HG03520 (cell line): ENCODE measurements around the gene ABCC1.

ENCODE experiments used
- ATAC-seq: cut with Tn5 transposase; IDR thresholded peaks from one replicate; pipeline ENCODE4 v1.9.1; 2021; ENCODE audit warnings: mild to moderate bottlenecking, moderate library complexity; ENCODE audit not compliant: unreplicated experiment

ABCC1 gene

DNA sequence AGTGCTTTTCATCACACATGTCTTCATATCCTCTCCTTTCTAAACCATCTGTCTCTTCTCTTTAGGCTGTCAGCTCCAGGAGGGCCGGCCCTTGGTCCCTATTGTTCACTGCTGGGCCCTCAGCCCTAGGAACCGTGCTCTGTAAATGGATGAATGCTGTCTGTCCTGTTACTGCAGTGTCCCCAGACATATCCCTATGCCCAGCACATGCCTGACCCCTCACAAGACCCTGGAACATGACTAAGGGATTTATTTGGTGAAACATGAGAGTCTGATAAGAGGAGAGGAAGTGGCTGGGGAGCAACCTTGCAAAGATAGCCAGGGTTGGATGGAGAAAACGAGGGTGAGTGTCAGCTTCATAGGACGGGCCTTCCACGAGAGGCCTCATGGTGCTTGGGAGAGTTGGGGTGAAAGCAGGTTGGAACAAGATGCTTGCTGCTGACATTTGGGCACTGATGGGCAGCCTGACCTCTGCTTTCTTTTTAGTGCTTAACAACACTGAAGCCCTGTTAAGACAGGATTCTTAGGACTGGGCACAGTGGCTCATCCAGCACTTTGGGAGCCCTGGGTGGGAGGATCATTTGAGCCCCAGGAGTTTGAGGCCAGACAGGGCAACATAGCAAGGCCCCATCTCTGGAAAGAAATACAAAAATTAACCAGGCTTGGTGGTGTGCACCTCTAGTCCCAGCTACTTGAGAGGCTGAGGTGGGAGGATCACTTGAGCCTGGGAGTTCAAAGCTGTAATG is 39.0 kb downstream of the ABCC1 start:
- no peak for ATAC-seq

DNA sequence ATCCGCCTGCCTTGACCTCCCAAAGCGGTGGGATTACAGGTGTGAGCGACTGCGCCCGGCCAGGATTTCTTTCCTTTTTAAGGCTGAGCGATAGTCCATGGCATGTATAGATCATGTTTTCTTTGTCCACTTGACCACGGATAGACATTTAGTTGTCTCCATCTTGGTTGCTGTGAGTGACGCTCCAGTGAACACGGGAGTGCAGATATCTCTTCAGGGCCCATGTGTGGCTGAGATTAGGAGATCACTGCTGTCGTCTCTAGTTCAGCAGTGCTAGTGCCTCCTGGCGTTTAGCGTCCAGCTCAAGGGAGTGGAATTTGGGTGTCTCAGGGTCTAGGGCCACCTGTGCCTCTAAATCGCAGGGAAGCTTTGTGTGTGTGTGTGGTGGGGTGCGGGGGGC is 41.5 kb downstream of the ABCC1 start:
- no peak for ATAC-seq

DNA sequence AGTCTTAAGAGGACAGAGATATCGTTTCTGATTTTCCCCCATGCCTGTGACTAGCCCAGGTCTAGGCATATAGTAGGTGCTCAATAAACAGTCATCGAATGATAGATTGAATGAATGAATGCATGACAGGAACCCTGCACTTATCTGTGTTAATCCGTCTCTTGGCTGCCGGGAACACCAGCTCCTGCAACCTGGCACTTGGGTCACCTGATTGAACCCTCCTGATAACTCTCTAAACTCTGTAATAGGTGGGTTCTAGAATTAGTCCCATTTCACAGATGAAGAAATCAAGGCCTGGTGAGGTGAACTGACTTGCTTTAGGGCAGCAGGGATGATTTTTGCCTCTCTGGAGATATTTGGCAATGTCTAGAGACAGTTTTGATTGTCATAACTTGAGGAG is 43.7 kb downstream of the ABCC1 start:
- no peak for ATAC-seq

DNA sequence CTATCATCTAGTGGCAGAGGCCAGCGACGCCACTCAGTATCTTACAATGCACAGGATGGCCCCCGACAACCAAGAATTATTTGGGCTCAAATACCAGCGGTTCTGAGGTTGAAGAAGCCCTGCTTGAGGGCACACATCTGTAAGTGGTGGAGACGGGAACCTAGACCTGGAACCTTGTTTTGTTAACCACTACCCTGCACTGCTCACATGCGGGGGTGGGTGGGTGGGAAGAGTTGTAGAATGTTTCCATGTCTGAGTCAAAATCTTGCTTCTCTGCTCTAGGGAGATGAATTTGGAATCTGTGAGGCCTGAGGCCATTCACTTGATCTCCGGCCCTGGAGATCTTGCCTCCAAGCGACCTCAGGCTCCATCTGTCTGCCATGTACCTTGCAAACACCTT is 44.1 kb downstream of the ABCC1 start:
- ATAC-seq: no peak

DNA sequence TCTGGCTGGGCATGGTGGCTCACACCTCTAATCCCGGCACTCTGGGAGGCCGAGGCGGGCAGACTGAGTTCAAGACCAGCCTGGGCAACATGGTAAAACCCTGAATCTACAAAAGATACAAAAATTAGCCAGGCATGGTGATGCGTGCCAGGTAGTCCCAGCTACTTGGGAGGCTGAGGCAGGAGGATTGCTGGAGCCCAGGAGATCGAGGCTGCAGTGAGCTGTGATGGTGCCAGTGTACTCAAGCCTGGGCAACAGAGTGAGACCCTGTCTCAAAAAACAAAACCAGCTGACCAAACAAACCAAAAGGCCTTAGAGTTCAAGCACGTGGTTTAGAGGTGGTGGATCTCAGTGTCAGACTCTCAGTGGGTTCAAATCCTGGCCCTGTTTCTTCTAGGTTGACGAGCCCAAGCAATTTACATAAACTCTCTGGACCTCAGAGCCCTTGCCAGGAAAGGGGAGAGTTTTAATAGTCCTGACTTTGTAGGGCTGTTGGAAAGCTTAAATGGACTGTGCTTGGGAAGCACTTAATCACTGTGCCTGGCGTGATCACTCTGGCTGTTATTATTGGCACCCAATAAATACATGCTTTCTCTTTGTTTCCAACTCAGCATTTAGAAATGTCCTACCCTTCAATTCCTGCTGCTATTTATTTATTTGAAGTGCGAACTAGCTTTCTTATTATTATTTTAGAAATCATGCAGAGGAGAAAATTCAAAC is 44.7 kb downstream of the ABCC1 start:
- no peak for ATAC-seq

DNA sequence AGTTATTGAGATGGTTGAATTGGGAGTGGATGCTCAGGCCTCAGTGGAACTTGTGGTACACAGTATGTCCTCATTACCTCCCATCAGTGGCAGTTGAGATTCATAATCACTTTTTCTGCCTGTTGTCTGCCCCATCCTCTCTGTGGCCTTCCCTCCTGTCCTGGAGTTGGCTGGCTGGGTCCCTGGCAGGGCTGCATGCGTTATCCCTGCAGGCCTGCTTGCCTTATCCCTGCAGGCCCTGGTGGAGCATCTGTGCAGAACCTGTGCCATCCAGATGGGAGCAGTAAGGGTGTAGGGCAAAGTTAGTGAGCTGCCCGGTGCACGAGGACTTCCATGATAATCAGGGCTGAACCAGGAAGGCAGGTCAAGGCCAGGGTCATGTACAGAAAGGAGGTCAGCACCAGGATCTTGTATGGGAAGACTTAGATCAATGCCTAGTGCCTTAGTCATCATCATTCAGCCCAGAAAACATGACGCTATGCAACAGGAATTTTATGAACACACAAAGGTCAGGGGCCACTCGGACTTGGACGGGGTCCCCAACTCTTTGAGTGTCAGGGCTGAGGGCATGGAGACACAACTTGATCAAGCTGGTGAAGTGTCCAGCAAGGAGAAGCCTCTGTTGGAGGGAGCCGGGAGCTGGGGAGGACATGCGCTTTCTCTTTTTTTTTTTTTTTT is 47.2 kb downstream of the ABCC1 start:
- no peak for ATAC-seq

DNA sequence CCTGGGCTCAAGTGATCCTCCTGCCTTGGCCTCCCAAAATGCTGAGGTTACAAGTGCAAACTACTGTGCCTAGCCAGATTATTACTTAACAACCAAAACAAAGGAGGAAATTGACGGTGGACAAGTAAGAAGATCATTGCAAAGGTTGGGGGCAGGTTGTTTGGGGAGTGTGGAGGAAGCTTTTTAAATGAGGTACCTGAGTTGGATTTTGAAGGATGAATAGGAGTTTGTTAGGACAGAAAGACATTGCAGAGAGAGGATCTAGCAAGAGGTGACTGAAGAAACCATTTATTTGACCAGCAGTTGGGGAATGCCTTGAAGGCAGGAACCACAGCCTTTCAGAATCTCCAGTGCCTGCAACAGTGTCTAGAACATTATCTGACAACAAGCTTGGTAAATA is 51.3 kb downstream of the ABCC1 start:
- no peak for ATAC-seq

DNA sequence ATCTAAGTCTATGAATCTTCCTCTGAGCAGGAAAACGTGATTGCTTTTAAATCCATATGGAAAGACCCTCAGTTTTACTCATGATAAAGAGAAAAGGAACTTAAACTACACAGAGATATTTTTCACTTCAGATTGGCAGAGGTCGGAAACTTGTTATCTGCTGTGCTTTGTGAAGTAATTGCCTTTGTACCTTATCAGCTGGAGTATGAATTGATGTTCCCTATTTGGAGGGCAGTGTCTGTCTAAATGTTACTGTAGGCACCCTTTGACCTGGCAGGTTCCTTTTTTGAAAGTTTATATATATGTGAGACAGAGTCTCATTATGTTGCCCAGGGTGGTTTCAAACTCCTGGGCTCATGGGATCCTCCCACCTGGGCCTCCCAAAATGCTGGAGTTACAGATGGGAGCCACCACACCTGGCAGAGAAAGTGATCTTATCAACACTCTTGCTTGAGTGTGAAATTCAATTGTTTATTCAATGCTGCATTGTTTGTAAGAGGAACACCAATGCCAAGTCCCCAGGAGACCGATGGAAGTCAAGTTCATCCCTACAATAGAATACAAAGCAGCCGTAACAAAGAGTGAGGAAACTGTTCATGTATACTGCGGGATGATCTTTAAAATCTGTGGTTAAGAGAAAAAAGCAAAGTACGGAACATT is 52.3 kb downstream of the ABCC1 start:
- no peak for ATAC-seq

DNA sequence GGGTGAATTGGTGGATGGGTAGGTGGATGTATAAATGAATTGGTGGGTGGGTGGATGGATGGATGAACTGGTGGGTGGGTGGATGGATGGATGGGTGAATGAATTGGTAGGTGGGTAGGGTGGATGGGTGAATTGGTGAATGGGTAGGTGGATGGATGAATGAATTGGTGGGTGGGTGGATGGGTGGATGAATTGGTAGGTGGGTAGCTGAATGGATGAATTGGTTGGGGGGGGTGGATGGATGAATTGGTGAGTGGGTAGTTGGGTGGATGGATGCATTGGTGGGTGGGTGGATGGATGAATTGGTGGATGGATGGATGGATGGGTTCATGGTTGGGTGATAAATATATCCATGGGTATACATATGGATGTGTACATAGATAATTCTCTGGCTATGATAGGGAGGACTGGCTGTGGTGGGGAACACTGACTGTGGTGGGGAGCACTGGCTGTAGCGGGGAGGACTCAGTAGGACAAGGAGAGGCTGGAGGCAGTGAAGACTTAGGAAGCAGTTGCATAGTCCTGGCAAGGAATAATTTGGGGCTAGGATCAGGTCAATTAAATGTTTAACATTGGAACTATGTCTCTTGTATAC is 54.4 kb downstream of the ABCC1 start:
- ATAC-seq: no peak

DNA sequence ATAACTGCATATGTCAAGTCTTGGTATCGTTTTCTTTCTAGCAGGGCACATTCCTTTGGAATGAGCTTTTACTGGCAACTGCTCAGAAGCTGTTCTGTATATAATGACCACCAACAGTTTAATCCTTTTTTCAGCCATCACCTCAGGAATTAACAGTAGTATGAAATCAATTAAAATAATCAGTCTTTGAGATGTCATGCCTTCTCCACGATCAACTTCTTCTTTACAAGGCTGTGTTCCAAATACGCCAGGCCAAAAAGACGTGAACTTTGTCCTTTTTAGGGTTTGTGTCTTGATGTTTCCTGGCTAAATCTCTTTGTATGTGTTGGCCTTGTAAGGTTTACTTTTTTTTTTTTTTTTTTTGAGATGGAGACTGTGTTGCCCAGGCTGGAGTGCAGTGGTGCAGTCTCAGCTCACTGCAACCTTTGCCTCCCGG is 54.9 kb downstream of the ABCC1 start:
- no peak for ATAC-seq

DNA sequence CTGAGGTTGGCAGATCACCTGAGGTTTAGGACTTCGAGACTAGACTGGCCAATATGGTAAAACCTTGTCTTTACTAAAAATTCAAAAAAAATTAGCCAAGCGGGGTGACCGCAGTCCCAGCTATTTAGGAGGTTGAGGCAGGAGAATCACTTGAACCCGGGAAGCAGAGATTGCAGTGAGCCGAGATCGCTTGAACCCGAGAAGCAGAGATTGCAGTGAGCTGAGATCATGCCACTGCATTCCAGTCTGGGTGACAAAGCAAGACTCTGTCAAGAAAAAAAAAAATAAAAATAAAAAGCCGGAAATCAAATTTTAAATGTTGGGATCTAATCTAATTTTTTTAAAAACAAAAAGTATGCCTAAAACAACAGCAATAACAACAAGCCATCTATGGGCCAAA is 56.3 kb downstream of the ABCC1 start:
- no peak for ATAC-seq

DNA sequence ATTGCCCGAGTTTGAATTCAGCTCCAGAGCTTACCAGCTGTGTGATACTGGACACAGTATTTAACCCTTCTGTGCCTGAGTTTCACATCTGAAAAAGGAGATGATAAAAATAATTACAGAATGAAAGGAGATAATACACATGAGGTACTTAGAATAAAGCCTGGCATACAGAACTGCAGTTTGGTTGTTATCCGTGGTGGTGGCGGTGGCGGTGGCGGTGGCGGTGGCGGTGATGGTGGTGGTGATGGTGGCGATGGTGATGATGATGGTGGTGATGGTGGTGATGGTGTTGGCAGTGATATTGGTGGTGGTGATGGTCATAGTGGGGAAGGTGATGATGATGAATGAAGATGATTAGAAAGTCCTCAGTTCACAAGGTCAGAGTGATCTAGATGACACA is 57.2 kb downstream of the ABCC1 start:
- no peak for ATAC-seq

DNA sequence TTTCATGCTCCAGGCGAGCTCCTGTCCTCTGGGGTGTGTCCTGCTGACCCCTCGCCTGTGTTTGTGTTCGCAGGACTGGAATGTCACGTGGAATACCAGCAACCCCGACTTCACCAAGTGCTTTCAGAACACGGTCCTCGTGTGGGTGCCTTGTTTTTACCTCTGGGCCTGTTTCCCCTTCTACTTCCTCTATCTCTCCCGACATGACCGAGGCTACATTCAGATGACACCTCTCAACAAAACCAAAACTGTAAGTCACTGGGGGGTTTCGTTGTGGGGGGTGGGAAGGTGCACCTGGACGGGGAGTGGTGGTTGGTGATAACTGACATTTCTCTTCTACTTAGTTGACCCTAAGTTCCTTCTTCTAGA is 58.3 kb downstream of the ABCC1 start:
- peak; percentile 69 for ATAC-seq

DNA sequence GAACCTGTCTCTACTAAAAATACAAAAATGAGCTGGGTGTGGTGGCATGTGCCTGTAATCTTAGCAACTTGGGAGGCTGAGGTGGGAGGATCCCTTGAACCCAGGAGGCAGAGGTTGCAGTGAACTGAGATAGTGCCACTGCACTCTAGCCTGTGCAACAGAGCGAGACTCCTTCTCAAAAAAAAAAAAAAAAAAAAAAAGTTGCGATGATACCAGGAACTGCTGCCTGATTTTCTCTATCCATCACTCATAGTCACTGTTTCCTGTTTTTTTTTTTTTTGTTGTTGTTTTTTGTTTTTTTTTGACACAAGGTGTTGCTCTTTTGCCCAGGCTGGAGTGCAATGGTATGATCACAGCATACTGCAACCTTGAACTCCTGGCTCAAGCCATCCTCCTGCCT is 59.2 kb downstream of the ABCC1 start:
- ATAC-seq: no peak

DNA sequence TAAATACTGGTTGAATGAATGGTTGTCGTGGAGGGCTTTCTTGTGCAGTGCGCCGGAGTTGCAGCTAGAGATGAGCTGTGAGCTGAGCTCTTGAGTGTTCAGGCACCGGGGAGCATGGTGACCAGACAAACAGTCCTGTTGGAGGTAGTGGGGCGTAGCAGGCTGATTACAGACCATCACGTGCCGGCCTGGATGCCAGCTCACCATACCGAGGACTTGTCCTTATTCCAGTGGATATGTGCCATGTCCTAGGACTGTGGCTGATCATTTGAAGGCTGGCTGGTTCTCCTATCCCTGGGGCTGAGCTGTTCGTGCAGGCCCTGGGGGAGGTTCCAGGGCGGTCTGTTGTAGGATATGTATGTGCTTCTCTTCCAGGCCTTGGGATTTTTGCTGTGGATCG is 60.0 kb downstream of the ABCC1 start:
- ATAC-seq: no peak

DNA sequence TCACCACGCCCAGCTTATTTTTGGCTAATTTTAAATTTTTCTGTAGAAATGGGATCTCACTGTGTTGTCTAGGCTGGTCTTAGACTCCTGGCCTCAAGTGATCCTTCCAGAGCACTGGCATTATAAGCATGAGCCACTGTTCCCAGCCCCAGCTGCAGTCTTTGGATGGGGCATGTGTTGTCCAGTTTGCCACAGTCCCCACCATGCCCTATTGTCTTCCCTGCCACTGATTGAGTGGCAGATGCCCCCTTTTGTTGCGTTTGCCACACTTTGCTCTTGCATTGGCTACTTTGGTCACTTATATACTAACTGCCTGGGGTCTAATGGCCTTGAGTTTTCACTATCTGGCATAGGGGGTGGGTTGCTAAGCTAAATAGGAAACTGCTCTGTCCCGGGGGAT is 60.8 kb downstream of the ABCC1 start:
- no peak for ATAC-seq

DNA sequence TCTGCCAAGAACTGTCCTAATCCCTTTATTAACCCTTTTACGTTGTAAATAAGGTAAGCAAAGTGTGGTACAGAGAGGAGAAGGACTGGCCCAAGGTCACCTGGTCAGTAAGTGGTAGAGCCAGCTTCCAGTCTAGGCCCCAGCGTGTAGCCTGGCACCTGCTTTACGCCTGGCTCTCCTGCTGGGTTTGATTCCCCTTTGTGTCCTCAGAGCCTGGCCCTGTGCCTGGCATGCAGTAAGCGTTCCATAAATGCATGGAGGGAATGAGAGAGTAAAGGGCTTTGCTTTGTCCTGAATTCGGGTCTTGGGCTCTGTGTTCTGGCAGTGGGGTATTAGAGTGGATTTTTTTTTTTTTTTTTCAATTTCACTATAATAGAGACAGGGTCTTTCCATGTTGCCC is 62.7 kb downstream of the ABCC1 start:
- no peak for ATAC-seq

DNA sequence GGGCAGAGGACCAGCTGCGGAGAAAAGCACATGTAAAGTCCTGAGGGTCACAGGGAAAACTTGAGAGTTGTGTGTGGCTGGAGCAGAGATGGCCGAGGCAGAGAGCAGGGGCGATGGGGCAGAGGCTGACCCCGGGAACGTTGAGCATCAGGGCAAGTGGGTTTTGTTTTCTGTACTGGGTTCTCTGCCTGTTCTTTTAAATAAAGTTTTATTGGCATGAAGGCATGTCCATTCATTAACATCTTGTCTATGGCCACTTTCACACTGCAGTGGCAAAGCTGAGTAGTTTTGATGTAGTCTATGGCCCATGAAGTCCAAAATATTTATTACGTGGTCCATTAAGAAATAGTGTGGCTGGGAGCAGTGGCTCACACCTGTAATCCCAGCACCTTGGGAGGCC is 64.4 kb downstream of the ABCC1 start:
- ATAC-seq: no peak

DNA sequence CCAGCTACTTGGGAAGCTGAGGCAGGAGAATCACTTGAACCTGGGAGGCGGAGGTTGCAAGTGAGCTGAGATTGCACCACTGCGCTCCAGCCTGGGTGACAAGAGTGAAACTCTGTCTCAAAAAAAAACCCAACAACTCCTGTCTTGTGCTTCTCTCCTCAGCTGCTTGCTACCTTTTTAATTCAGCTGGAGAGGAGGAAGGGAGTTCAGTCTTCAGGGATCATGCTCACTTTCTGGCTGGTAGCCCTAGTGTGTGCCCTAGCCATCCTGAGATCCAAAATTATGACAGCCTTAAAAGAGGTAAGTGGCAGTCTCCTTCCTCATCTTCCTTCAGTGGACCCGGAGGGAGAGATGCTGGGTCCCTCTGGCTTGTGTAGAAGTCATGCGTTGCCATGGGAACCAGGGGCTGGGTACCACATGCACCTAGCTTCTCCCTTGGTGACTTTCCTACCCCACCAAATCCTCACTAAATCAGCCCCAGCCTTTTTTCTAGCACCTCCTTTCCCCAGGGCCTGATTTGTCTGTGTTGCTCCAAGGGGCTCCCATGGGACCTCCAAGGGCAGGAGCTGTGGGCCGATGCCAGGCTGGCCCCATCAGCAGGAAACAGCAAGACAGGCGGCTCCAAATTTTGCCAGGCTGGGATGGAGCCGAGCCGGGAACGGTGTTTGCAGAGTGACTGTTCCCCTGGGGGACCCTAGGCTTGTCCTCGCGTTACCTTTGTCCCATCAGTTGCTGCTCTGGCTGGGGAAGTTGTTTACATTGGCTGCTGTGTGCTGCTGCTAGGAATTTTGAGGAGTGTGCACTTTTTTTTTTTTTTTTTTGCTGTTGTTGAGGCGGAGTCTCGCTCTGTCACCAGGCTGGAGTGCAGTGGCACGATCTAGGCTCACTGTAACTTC is 65.2 kb downstream of the ABCC1 start:
- no peak for ATAC-seq

DNA sequence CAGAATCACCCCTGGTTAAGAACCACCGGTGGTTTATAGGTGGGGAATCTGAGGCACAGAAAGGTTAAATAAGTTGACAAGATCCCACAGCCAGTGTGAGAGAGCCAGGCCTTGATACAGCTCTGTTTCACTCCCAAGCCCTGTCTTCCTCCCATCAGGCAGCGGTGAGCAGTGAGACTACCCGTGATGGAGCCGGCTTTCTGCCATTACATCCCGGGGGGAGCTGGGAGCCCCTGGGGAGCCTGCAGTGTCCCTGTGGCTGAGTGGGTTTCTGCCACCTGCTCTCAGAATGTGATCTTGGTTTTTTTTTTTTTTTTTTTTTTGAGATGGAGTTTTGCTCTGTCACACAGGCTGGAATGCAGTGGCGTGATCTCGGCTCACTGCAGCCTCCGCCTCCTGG is 66.4 kb downstream of the ABCC1 start:
- ATAC-seq: no peak
